Measurements from ENCODE around the gene YARS2. TPM values are rescaled to one million over a fixed set of nuclear protein-coding genes. Genes with fewer than 3 reads are reported as not detected.

YARS2 gene
- total RNA-seq, 1 experiment from 2014 or later: 41.4 TPM

DNA sequence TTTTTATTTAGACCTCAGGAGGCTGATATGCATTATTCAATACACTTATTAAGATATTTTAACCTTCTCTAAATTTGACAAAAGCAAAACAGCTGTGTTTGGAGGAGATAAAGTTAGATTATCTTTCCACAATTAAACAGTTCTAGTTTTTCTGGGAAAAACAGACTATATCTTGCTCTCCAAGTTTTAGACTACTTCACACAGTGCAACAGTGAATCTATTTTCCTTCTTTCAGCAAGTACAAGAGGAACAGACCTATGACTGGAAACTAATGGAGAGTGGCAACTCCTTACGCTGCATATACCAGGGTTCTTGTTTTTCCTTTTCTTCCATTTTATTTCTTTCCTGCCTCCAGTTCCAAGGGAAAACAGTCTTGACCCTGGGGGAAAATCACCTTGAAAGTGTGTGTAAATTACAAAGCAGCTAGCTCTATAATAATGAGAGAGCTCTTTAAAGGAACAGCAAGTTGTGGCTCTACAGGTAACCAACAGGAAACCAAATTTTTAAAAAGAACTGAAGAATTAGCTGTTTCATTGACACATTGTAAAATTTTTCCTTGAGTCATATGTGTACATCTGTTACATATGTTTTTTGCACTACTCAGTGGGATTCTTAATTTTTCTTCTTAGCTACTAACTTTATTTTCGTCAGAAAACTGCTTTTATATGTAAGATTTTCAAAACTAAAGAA, 49.2 kb downstream of the YARS2 start:
- Histone ChIP-seq H3K4ac (ENCODE audit: low read depth, low read length) (no peak overlapping the region), H3K23me2 (ENCODE audit: insufficient read length, low read depth, low read length, poor library complexity, severe bottlenecking) (no peaks in the 10 kb centered on the region), H2AK5ac (ENCODE audit: insufficient read length, low read length) (no peak overlapping the region), H4K20me1 (ENCODE audit: control insufficient read depth, insufficient read depth, insufficient read length) (no peaks in the 10 kb centered on the region), H4K91ac (ENCODE audit: insufficient read length, low read depth, low read length) (no peak overlapping the region), H3K79me1 (ENCODE audit: insufficient read depth, low read depth, low read length, poor library complexity, severe bottlenecking) (no peaks in the 10 kb centered on the region), H3K4me1 (ENCODE audit: insufficient read depth, low read length) (no peaks in the 10 kb centered on the region), H3K79me2 (ENCODE audit: insufficient read depth, low read length) (no peaks in the 10 kb centered on the region), H2AFZ (ENCODE audit: low read length) (no peak overlapping the region), H2BK12ac (ENCODE audit: insufficient read length, low read depth, low read length) (no peak overlapping the region), H2BK20ac (ENCODE audit: low read depth, low read length, poor library complexity, severe bottlenecking) (no peak overlapping the region), H3K9me3 (ENCODE audit: control insufficient read depth, low read depth, low read length) (no peaks in the 10 kb centered on the region), H3K56ac (ENCODE audit: insufficient read length, low read depth, low read length) (no peak overlapping the region), H3K14ac (ENCODE audit: insufficient read depth, low read length) (no peak overlapping the region), H3T11ph (ENCODE audit: low read length) (no peak overlapping the region), H3K18ac (ENCODE audit: insufficient read length, low read depth, low read length) (no peak overlapping the region), H3K27me3 (ENCODE audit: insufficient read depth, low read length) (no peaks in the 10 kb centered on the region), H3K9ac (ENCODE audit: extremely low read depth, insufficient read length, low read length) (no peak overlapping the region), H3K27ac (ENCODE audit: insufficient read length, low read depth, low read length) (no peak overlapping the region), H3K23ac (ENCODE audit: insufficient read length, low read depth, low read length) (no peak overlapping the region), H2BK5ac (ENCODE audit: insufficient read length, low read length) (no peak overlapping the region), H2BK120ac (ENCODE audit: low read depth, low read length, poor library complexity, severe bottlenecking) (no peak overlapping the region), H4K8ac (replicated peaks; ENCODE audit: insufficient read length, low read depth, low read length) (no peak overlapping the region), H2BK15ac (ENCODE audit: low read depth, low read length) (no peak overlapping the region), H4K5ac (ENCODE audit: insufficient read length, low read depth, low read length) (no peak overlapping the region), H3K4me2 (ENCODE audit: insufficient read depth, insufficient read length, low read length) (no peak overlapping the region)
- no peaks in the 10 kb centered on the region for H3K27me3 Mint-ChIP-seq (ENCODE audit: low read depth)
- TF ChIP-seq CTCF (conservative IDR thresholded peaks at IDR 0.05): no peak
- H3K4me1 Mint-ChIP-seq: no peaks in the 10 kb centered on the region
- DNase-seq: no peak
- H3K9me3 Mint-ChIP-seq: no peaks in the 10 kb centered on the region
- no peak overlapping the region for H3K27ac Mint-ChIP-seq
- no peak overlapping the region for H3K4me3 Mint-ChIP-seq
- no CpG with 5 or more reads among the region's 2 CpGs for WGBS (ENCODE audit: extremely low coverage, insufficient read length, low lambda C conversion rate)
- H3K36me3 Mint-ChIP-seq (ENCODE audit: insufficient read depth in 1 of 3, low read depth in 3 of 3): peaks cover 0 to 21% (median 14%) of the 10 kb centered on the region in 3 experiments; a peak in 5 of 7 replicates
